Gastrocnemius medialis (tissue), 4 donors: Measurements from ENCODE around the gene ARHGEF7. TPM values are rescaled to one million over a fixed set of nuclear protein-coding genes. Genes with fewer than 3 reads are reported as not detected.
A peak's percentile ranks its signal among the peaks of the same experiment; 100 is the strongest.

Source experiments
- ATAC-seq, 2 donors: fragments of 150-250 bp; one replicate each; pipeline ENCODE4 v1.9.1; 2016
- DNase-seq, 2 donors: peaks; one replicate each; pipeline ENCODE4 v3.0.0-alpha.2; 2019
- H3K27ac ChIP-seq, 4 donors: fragments of 200-600 bp; sonication (generic); 1 replicate in 1 of 4; 2 replicates in 3 of 4; pipeline ENCODE4 v1.5.1; 2016 to 2018; ENCODE audit warnings: mild to moderate bottlenecking in 2 of 4, moderate library complexity in 1 of 4
- H3K27me3 ChIP-seq, 3 donors: fragments of 200-600 bp; sonication (generic) in 2 of 3; 1 replicate in 1 of 3; 2 replicates in 2 of 3; pipeline versions ENCODE4 v1.5.1 to v1.6.0; 2016 to 2019; ENCODE audit warnings: mild to moderate bottlenecking in 1 of 3, moderate library complexity in 1 of 3
- H3K36me3 ChIP-seq, 2 donors: fragments of 200-600 bp; sonication (generic) in 1 of 2; one replicate each; pipeline ENCODE4 v1.5.1; 2017 to 2018
- H3K4me1 ChIP-seq, 2 donors: fragments of 200-600 bp; sonication (generic) in 1 of 2; one replicate each; pipeline ENCODE4 v1.5.1; 2016 to 2017; ENCODE audit warnings: mild to moderate bottlenecking in 2 of 2
- H3K4me3 ChIP-seq, 4 donors: fragments of 200-600 bp; sonication (generic) in 3 of 4; 1 replicate in 1 of 4; 2 replicates in 3 of 4; pipeline ENCODE4 v1.5.1; 2016 to 2019; ENCODE audit warnings: mild to moderate bottlenecking in 2 of 4
- H3K9me3 ChIP-seq, 3 donors: fragments of 200-600 bp; sonication (generic) in 2 of 3; 1 replicate in 1 of 3; 2 replicates in 2 of 3; pipeline ENCODE4 v1.5.1; 2016 to 2019
- CTCF ChIP-seq, 5 experiments: fragments of 450-650 bp in 3 of 5; fragments of 200-600 bp in 2 of 5; sonication (generic) in 2 of 5; IDR thresholded peaks in 4 of 5; conservative IDR thresholded peaks in 1 of 5; 1 replicate in 4 of 5; 2 replicates in 1 of 5; pipeline ENCODE4 v1.5.1; 2016 to 2019; ENCODE audit warnings: antibody characterized with exemption in 5 of 5, mild to moderate bottlenecking in 3 of 5, moderate library complexity in 3 of 5
- POLR2A ChIP-seq, 2 donors: fragments of 450-650 bp; IDR thresholded peaks; one replicate each; pipeline ENCODE4 v1.6.1; 2017; ENCODE audit warnings: antibody characterized with exemption in 2 of 2, mild to moderate bottlenecking in 2 of 2, moderate library complexity in 2 of 2
- in situ Hi-C, 4 donors: fragments of 200-750 bp; cut with MboI; loops; one replicate each; pipeline versions ENCODE4 v1.15.0 to v1.8.0; 2017; ENCODE audit warnings: low sequenced_read_pairs in 4 of 4
- intact Hi-C: fragments of 100-400 bp; cut with DNase I; formaldehyde crosslinking; loops from one replicate; pipeline ENCODE4 v1.15.1; 2023; ENCODE audit warnings: low total_unique reads
- total RNA-seq, 4 donors: library from RNA; depleted of rRNA; stranded (reverse); fragments of >200 nt; gene quantifications; one replicate each; pipeline versions ENCODE4 v1.1.0 to v1.2.3, GENCODE V29; 2016

The ARHGEF7 gene
- total RNA-seq, 4 donors from 2014 or later, result 24.5 to 56.9 (median 31.3) TPM

DNA sequence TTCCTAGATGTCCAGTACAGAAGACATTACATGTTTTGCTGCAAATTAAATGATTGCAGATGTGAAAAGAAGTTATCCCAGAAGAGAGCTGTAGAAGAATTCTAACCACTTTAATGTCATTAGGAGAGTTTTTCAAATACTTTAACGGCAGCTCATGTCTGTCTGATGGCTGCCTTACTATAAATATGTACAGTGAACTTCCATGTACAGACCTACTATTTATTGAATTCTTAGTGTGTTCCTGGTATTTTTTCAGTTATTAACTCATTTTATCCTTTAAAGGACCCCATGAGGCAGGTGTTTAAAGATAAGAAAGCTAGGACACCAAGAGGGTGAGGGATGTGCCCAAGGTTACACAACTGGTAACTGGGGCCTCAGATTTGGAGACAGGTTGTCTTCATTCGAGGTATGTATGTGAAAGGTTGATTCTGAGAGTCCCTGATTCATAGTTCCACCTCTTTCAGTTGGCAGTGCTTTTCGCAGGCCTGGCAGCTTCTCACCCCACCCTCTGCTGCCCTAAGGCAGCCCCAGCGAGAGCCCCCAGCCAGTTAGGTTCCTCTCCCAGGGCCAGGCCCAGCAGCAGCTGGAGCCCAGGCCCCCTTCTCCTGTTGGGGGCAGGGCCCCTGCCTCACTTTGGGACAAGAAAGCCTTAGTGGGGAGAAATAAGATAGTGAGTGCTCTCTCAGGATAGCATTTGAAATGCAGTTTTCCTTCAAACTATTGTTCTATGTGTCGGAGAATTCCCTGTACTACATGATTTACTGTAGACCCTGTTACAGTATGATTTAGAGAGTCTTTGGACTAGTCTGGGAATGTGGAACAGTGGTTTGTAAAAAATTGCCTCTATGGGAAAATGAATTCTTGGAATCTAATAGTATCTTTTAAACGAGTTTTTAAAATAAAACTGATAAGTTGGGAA, 137.6 kb downstream of the ARHGEF7 start:
- in situ Hi-C loops, result no loop called here
- no peak overlapping the region for H3K4me3 ChIP-seq
- peaks cover 0 to 13% of the 10 kb centered on the region in 2 donors for H3K36me3 ChIP-seq
- peaks cover 71 to 81% of the 10 kb centered on the region in 2 donors for H3K4me1 ChIP-seq
- DNase-seq (no peak), ATAC-seq (peak; percentile 19 to 40)
- TF ChIP-seq CTCF (IDR thresholded peaks at IDR 0.05 in 4 of 5, conservative IDR thresholded peaks at IDR 0.05 in 1 of 5) (no peak), POLR2A (IDR thresholded peaks at IDR 0.05) (no peak)
- peak overlapping the region; percentile 57 to 72 (median 68) for H3K27ac ChIP-seq
- no peaks in the 10 kb centered on the region for H3K9me3 ChIP-seq
- intact Hi-C loops, result no loop called here
- no peaks in the 10 kb centered on the region for H3K27me3 ChIP-seq

- in situ Hi-C loops, result no loop called here
- no peak overlapping the region for H3K4me3 ChIP-seq
- intact Hi-C loops, result no loop called here
- ATAC-seq (peak in 1 of 2 donors; percentile 11), DNase-seq (no peak)
- peak overlapping the region; percentile 57 to 72 (median 68) for H3K27ac ChIP-seq
- H3K9me3 ChIP-seq, result no peaks in the 10 kb centered on the region
- peaks cover 67 to 74% of the 10 kb centered on the region in 2 donors for H3K4me1 ChIP-seq
- H3K36me3 ChIP-seq, result peaks cover 0 to 20% of the 10 kb centered on the region in 2 donors
- TF ChIP-seq CTCF (IDR thresholded peaks at IDR 0.05 in 4 of 5, conservative IDR thresholded peaks at IDR 0.05 in 1 of 5) (no peak), POLR2A (IDR thresholded peaks at IDR 0.05) (no peak)
- no peaks in the 10 kb centered on the region for H3K27me3 ChIP-seq
These were observed 138.3 kb downstream of the ARHGEF7 start for GRCh38 chr13:111253365-111253872.

GRCh38 chr13:111255228-111255790, 140.2 kb downstream of the ARHGEF7 start:
- TF ChIP-seq CTCF (IDR thresholded peaks at IDR 0.05 in 4 of 5, conservative IDR thresholded peaks at IDR 0.05 in 1 of 5), result no peak
- TF ChIP-seq POLR2A (IDR thresholded peaks at IDR 0.05), result no peak
- Histone ChIP-seq H3K4me1 (peaks cover 55 to 56% of the 10 kb centered on the region in 2 donors), H3K4me3 (no peak overlapping the region), H3K9me3 (no peaks in the 10 kb centered on the region), H3K36me3 (peaks cover 0 to 31% of the 10 kb centered on the region in 2 donors), H3K27ac (peak overlapping the region; percentile 69 to 80 (median 76)), H3K27me3 (no peaks in the 10 kb centered on the region)
- DNase-seq (peak in 1 of 2 donors; percentile 56), ATAC-seq (peak; percentile 53 to 70)
- intact Hi-C loops (no loop called here), in situ Hi-C loops (no loop called here)

DNA sequence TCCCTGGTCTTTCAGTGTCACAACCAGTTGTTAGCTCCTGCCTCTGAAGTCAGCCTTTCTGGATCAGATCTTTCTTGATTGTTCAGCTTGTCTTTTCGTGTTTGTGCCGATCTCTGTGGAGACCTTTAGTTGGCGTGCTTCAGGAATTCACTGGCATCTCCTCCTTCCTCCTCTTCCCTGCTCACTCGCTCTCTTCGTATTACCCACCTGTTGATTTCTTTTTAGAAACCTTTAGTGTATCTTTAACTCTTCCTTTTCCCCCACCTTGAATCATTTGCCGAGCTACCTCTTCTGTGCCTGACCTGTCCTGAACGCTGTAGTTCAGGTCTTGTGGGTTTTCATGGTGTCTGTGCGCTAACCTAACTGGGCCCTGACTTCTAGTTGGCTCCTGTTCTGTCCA, 141.3 kb downstream of the ARHGEF7 start:
- Histone ChIP-seq H3K27ac (peak overlapping the region; percentile 69 to 80 (median 76)), H3K4me1 (peaks cover 48 to 55% of the 10 kb centered on the region in 2 donors), H3K4me3 (no peak overlapping the region), H3K9me3 (no peaks in the 10 kb centered on the region), H3K27me3 (no peaks in the 10 kb centered on the region), H3K36me3 (peaks cover 0 to 27% of the 10 kb centered on the region in 2 donors)
- intact Hi-C loops (no loop called here), in situ Hi-C loops (no loop called here)
- ATAC-seq (no peak), DNase-seq (no peak)
- TF ChIP-seq POLR2A (IDR thresholded peaks at IDR 0.05) (no peak), CTCF (IDR thresholded peaks at IDR 0.05 in 4 of 5, conservative IDR thresholded peaks at IDR 0.05 in 1 of 5) (no peak)
